Cardiac muscle cell (in vitro differentiated cells and primary cell): Measurements from ENCODE around the gene TCHP. TPM values are rescaled to one million over a fixed set of nuclear protein-coding genes. Genes with fewer than 3 reads are reported as not detected.

Source experiments
- DNase-seq, 2 donors: peaks; one replicate each; pipeline versions ENCODE4 v3.0.0 to v3.0.0-alpha.2; 2010 to 2017; ENCODE audit warnings: low read depth in 1 of 2, low spot score in 1 of 2
- H3K27ac ChIP-seq: fragments of 200-600 bp; sonication (generic); 2 replicates; pipeline ENCODE4 v1.5.1; 2016
- H3K27me3 ChIP-seq: fragments of 200-600 bp; sonication (generic); 2 replicates; pipeline ENCODE4 v1.6.0; 2016; ENCODE audit warnings: control low read depth
- H3K36me3 ChIP-seq: fragments of 200-600 bp; sonication (generic); 2 replicates; pipeline ENCODE4 v1.5.1; 2016; ENCODE audit warnings: control low read depth
- H3K4me1 ChIP-seq: fragments of 200-600 bp; sonication (generic); 2 replicates; pipeline ENCODE4 v1.8.1; 2017; ENCODE audit warnings: low read depth, mild to moderate bottlenecking, mixed run types
- H3K4me3 ChIP-seq: fragments of 200-600 bp; sonication (generic); 2 replicates; pipeline ENCODE4 v1.5.1; 2016; ENCODE audit warnings: mild to moderate bottlenecking
- H3K9me3 ChIP-seq: fragments of 200-600 bp; sonication (generic); 2 replicates; pipeline ENCODE4 v1.5.1; 2017; ENCODE audit warnings: low read depth, mild to moderate bottlenecking, control low read depth
- polyA plus RNA-seq: library from polyadenylated mRNA; unstranded; fragments of >200 nt; fragmentation: Nextera tagmentation; extraction: Ambion mirVana; gene quantifications from 2 replicates; pipeline ENCODE4 v1.2.1, GENCODE V29; 2016
- total RNA-seq: library from RNA; depleted of rRNA; stranded (reverse); fragments of >200 nt; gene quantifications from 2 replicates; pipeline ENCODE4 v1.2.3, GENCODE V29; 2016
- TF ChIP-seq, protein P1 (sequence below): IDR thresholded peaks from 2 replicates; pipeline ENCODE4 v1.5.1; 2012; ENCODE audit warnings: low read depth, mild to moderate bottlenecking, low read length

TCHP gene
- total and polyA plus RNA-seq, 2 experiments from 2014 or later, result 21.5 to 23.7 TPM

DNA sequence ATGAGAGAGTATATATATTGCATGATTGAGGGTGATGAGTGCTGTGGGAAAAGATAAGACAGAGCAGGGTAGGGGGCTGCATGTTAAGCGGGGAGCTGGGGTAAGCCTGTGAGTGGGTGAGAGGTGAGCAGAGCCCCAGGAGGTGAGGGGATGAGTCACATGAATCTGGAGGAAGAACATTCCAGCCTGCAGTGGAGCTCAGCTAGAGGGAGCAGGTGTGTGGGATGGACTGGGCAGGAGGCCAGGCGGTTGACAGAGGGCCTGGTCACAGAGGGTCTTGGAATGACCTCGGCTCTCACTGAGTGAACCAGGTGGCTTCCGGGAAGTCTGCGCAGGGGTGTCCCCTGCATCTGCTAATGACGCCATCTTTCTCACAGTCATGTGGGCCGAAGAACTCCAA is 51.7 kb downstream of the TCHP start:
- Histone ChIP-seq H3K27ac (peak overlapping the region; percentile 84), H3K4me1 (peaks cover 38% of the 10 kb centered on the region), H3K27me3 (no peaks in the 10 kb centered on the region), H3K9me3 (no peaks in the 10 kb centered on the region), H3K4me3 (no peak overlapping the region), H3K36me3 (peaks cover 18% of the 10 kb centered on the region)
- DNase-seq, result peak; percentile 55 to 76
- TF ChIP-seq, protein P1, sequence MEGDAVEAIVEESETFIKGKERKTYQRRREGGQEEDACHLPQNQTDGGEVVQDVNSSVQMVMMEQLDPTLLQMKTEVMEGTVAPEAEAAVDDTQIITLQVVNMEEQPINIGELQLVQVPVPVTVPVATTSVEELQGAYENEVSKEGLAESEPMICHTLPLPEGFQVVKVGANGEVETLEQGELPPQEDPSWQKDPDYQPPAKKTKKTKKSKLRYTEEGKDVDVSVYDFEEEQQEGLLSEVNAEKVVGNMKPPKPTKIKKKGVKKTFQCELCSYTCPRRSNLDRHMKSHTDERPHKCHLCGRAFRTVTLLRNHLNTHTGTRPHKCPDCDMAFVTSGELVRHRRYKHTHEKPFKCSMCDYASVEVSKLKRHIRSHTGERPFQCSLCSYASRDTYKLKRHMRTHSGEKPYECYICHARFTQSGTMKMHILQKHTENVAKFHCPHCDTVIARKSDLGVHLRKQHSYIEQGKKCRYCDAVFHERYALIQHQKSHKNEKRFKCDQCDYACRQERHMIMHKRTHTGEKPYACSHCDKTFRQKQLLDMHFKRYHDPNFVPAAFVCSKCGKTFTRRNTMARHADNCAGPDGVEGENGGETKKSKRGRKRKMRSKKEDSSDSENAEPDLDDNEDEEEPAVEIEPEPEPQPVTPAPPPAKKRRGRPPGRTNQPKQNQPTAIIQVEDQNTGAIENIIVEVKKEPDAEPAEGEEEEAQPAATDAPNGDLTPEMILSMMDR, result no peak

DNA sequence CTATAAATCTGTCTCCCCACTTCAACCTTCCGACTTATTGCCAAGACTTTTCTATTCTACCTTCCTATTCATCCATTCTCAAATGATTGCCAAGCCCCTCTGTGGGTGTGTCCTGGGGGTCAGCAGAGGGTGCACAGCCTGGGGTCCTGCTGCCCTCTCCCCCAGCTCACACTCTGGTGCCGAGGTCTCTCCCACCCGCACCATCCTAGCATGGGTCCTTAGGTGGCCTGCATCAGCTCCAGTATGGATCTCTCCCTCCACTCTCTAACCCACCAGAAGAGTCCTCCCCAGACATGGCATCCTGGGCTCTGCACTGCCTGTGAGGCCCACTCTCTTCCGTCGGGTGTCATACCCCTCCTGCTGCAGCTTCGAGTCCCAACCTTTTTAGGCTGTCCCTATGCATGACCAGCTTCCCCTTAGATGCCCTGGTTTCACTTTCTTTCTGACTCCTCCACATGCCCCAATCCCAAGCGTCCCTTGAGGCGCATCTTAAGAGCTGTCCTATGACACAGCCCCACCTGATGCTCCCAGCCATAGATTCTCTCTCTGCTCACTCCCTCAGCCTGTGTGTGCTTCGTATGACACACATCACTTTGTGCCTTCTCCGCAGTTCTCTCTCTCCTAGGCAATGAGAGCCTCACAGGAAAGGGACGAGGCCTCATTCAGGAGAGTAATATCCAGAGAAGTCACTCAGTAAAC is 52.2 kb downstream of the TCHP start:
- Histone ChIP-seq H3K9me3 (no peaks in the 10 kb centered on the region), H3K36me3 (peaks cover 18% of the 10 kb centered on the region), H3K27ac (peak overlapping the region; percentile 84), H3K4me1 (peaks cover 38% of the 10 kb centered on the region), H3K27me3 (no peaks in the 10 kb centered on the region), H3K4me3 (no peak overlapping the region)
- no peak for DNase-seq
- TF ChIP-seq, protein P1, result no peak

GRCh38 chr12:109952873-109953272 is 52.8 kb downstream of the TCHP start:
- no peak for DNase-seq
- Histone ChIP-seq H3K27ac (peak overlapping the region; percentile 84), H3K27me3 (no peaks in the 10 kb centered on the region), H3K4me1 (peaks cover 38% of the 10 kb centered on the region), H3K9me3 (no peaks in the 10 kb centered on the region), H3K36me3 (peaks cover 18% of the 10 kb centered on the region), H3K4me3 (no peak overlapping the region)
- TF ChIP-seq, protein P1, result no peak

GRCh38 chr12:109953656-109954055 is 53.6 kb downstream of the TCHP start:
- no peak for DNase-seq
- H3K4me3 ChIP-seq, result no peak overlapping the region
- peaks cover 35% of the 10 kb centered on the region for H3K4me1 ChIP-seq
- no peak overlapping the region for H3K27ac ChIP-seq
- H3K27me3 ChIP-seq, result no peaks in the 10 kb centered on the region
- H3K36me3 ChIP-seq, result peaks cover 25% of the 10 kb centered on the region
- TF ChIP-seq, protein P1, result no peak
- H3K9me3 ChIP-seq, result no peaks in the 10 kb centered on the region

- Histone ChIP-seq H3K27me3 (no peaks in the 10 kb centered on the region), H3K4me3 (no peak overlapping the region), H3K9me3 (no peaks in the 10 kb centered on the region), H3K36me3 (peaks cover 29% of the 10 kb centered on the region), H3K4me1 (no peaks in the 10 kb centered on the region), H3K27ac (no peak overlapping the region)
- TF ChIP-seq, protein P1, result no peak
- DNase-seq, result no peak
Observed at GRCh38 chr12:109958374-109958773, 58.3 kb downstream of the TCHP start.
